Mammary epithelial cell (primary cell): Measurements from ENCODE around the gene RUNX1.

Experiments used
- CTCF ChIP-seq, 2 donors: IDR thresholded peaks in 1 of 2; conservative IDR thresholded peaks in 1 of 2; 2 replicates each; pipeline ENCODE4 v1.5.1; 2011 to 2012; ENCODE audit warnings: inconsistent platforms in 2 of 2, low read length in 2 of 2, mild to moderate bottlenecking in 2 of 2, control low read depth in 1 of 2, low read depth in 1 of 2; ENCODE audit not compliant: insufficient read depth in 1 of 2; ENCODE audit errors: extremely low read depth in 1 of 2
- EZH2 ChIP-seq: IDR thresholded peaks from 2 replicates; pipeline ENCODE4 v1.6.1; 2012; ENCODE audit warnings: low read length, inconsistent platforms, borderline replicate concordance

- TF ChIP-seq EZH2 (no peak), CTCF (conservative IDR thresholded peaks at IDR 0.05 in 1 of 2, IDR thresholded peaks at IDR 0.05 in 1 of 2; ENCODE audit: extremely low read depth in 1 of 2, insufficient read depth in 1 of 2, low read depth in 1 of 2, low read length in 2 of 2) (peak in 1 of 2 donors; percentile 5)
Measured at GRCh38 chr21:35051287-35051818, 2.3 kb upstream of the RUNX1 start.
